H1 (cell line): ENCODE data around the gene EDN1. TPM values are rescaled to one million over a fixed set of nuclear protein-coding genes. Genes with fewer than 3 reads are reported as not detected.

Experiments used
- CTCF ChIA-PET: fragments of 300-600 bp; sonication (Branson Sonifier 250); formaldehyde crosslinking; loops from one replicate; lab custom pipeline; 2021; ENCODE audit not compliant: partially characterized antibody; lab: Charles Lee
- POLR2A ChIA-PET: fragments of 300-600 bp; sonication (Branson Sonifier 250); formaldehyde crosslinking; loops from one replicate; lab custom pipeline; 2021; ENCODE audit warnings: inconsistent platforms; ENCODE audit not compliant: partially characterized antibody; lab: Charles Lee
- DNase-seq, 2 experiments: peaks; one replicate each; pipeline versions ENCODE4 v3.0.0 to v3.0.0-alpha.2; 2010 to 2022; ENCODE audit warnings: low spot score in 2 of 2, low read depth in 1 of 2, mixed read lengths in 1 of 2
- FAIRE-seq: peaks from 2 replicates; lab custom pipeline; 2011; peaks lifted over from hg19 to GRCh38; lab: Jason Lieb, UNC
- H2AFZ ChIP-seq: 2 replicates; pipeline ENCODE4 v1.8.1; 2012; ENCODE audit warnings: low read length, inconsistent platforms
- H2AK5ac ChIP-seq: 2 replicates; pipeline ENCODE4 v1.6.1; 2013; ENCODE audit warnings: low read depth, low read length
- H2BK120ac ChIP-seq: replicated peaks from 2 replicates; pipeline ENCODE3; 2013; ENCODE audit warnings: low read depth, low read length, inconsistent platforms
- H2BK12ac ChIP-seq: 2 replicates; pipeline ENCODE4 v1.6.1; 2013; ENCODE audit warnings: low read depth, low read length
- H2BK15ac ChIP-seq: 2 replicates; pipeline ENCODE4 v1.6.1; 2013; ENCODE audit warnings: low read length
- H2BK20ac ChIP-seq: 2 replicates; pipeline ENCODE4 v1.6.1; 2013; ENCODE audit warnings: low read length
- H2BK5ac ChIP-seq: 2 replicates; pipeline ENCODE4 v1.6.1; 2013; ENCODE audit warnings: low read depth, low read length
- H3K14ac ChIP-seq: 2 replicates; pipeline ENCODE4 v1.6.1; 2013; ENCODE audit warnings: inconsistent platforms; ENCODE audit not compliant: insufficient read length
- H3K18ac ChIP-seq: 2 replicates; pipeline ENCODE4 v1.6.1; 2013; ENCODE audit warnings: low read length; ENCODE audit errors: extremely low read depth
- H3K23ac ChIP-seq: 2 replicates; pipeline ENCODE4 v1.6.1; 2013; ENCODE audit warnings: inconsistent platforms; ENCODE audit not compliant: insufficient read length
- H3K23me2 ChIP-seq: 2 replicates; pipeline ENCODE4 v1.6.1; 2013; ENCODE audit warnings: low read depth, low read length
- H3K27ac ChIP-seq: 2 replicates; pipeline ENCODE4 v1.6.1; 2011; ENCODE audit warnings: low read depth, low read length, inconsistent platforms
- H3K27me3 ChIP-seq, 4 experiments: replicated peaks in 1 of 4; 1 replicate in 1 of 4; 2 replicates in 3 of 4; pipeline versions ENCODE4 v1.6.1 to v1.8.1; 2011 to 2013; ENCODE audit warnings: low read length in 3 of 4, mild to moderate bottlenecking in 3 of 4, inconsistent platforms in 2 of 4, mixed read lengths in 2 of 4, moderate library complexity in 1 of 4; ENCODE audit not compliant: control insufficient read depth in 3 of 4, insufficient read depth in 3 of 4; ENCODE audit errors: extremely low read depth in 1 of 4
- H3K36me3 ChIP-seq, 4 experiments: 2 replicates each; pipeline versions ENCODE4 v1.6.1 to v1.8.1; 2011 to 2013; ENCODE audit warnings: mild to moderate bottlenecking in 4 of 4, low read length in 3 of 4, moderate library complexity in 2 of 4, control low read depth in 1 of 4, inconsistent platforms in 1 of 4; ENCODE audit not compliant: insufficient read depth in 4 of 4, control insufficient read depth in 2 of 4
- H3K4ac ChIP-seq: replicated peaks from 2 replicates; pipeline ENCODE3; 2013; ENCODE audit warnings: low read length, low read depth, mixed read lengths, inconsistent platforms; ENCODE audit not compliant: insufficient read length
- H3K4me1 ChIP-seq, 4 experiments: replicated peaks in 1 of 4; 1 replicate in 1 of 4; 2 replicates in 3 of 4; pipeline versions ENCODE4 v1.6.1 to v1.8.1; 2011 to 2013; ENCODE audit warnings: low read length in 3 of 4, inconsistent platforms in 2 of 4, mixed read lengths in 1 of 4; ENCODE audit not compliant: insufficient read depth in 4 of 4, control insufficient read depth in 3 of 4
- H3K4me2 ChIP-seq, 2 experiments: 2 replicates each; pipeline versions ENCODE4 v1.6.1 to v1.8.1; 2011 to 2013; ENCODE audit warnings: low read depth in 2 of 2, low read length in 2 of 2, control low read depth in 1 of 2, inconsistent platforms in 1 of 2, mild to moderate bottlenecking in 1 of 2; ENCODE audit not compliant: insufficient read depth in 1 of 2
- H3K4me3 ChIP-seq, 4 experiments: fragments of 200-600, 300-600 bp in 1 of 4; sonication (generic), shearing (Covaris generic), sonication (Bioruptor Twin) in 1 of 4; 2 replicates each; pipeline versions ENCODE4 v1.5.1 to v1.8.1; 2011 to 2016; ENCODE audit warnings: low read length in 4 of 4, low read depth in 3 of 4, control low read depth in 2 of 4, inconsistent platforms in 2 of 4, mild to moderate bottlenecking in 2 of 4, mixed read lengths in 1 of 4, moderate library complexity in 1 of 4; ENCODE audit not compliant: insufficient read depth in 2 of 4; ENCODE audit errors: extremely low read depth in 1 of 4
- H3K56ac ChIP-seq: replicated peaks from 2 replicates; pipeline ENCODE3; 2013; ENCODE audit warnings: low read depth, mild to moderate bottlenecking, mixed read lengths, low read length, inconsistent platforms; ENCODE audit not compliant: insufficient read length
- H3K79me1 ChIP-seq: 2 replicates; pipeline ENCODE4 v1.6.1; 2013; ENCODE audit warnings: low read depth, low read length, control low read depth
- H3K79me2 ChIP-seq, 2 experiments: 2 replicates each; pipeline versions ENCODE4 v1.6.1 to v1.8.1; 2012 to 2013; ENCODE audit warnings: low read length in 2 of 2, mild to moderate bottlenecking in 2 of 2, inconsistent platforms in 1 of 2; ENCODE audit not compliant: insufficient read depth in 2 of 2, control insufficient read depth in 1 of 2
- H3K9ac ChIP-seq, 4 experiments: replicated peaks in 1 of 4; 1 replicate in 1 of 4; 2 replicates in 3 of 4; pipeline versions ENCODE4 v1.6.1 to v1.8.1; 2011 to 2013; ENCODE audit warnings: low read depth in 3 of 4, low read length in 3 of 4, control low read depth in 2 of 4, mild to moderate bottlenecking in 2 of 4, moderate library complexity in 2 of 4, inconsistent platforms in 1 of 4; ENCODE audit errors: extremely low read depth in 1 of 4
- H3K9me3 ChIP-seq, 2 experiments: 2 replicates each; pipeline versions ENCODE4 v1.6.1 to v1.8.1; 2012 to 2013; ENCODE audit warnings: mild to moderate bottlenecking in 2 of 2, moderate library complexity in 2 of 2, control low read depth in 1 of 2, inconsistent platforms in 1 of 2, low read depth in 1 of 2, low read length in 1 of 2, mixed read lengths in 1 of 2; ENCODE audit not compliant: insufficient read depth in 2 of 2
- H4K20me1 ChIP-seq, 2 experiments: replicated peaks in 1 of 2; 2 replicates each; pipeline versions ENCODE3 to v1.8.1; 2011 to 2013; ENCODE audit warnings: inconsistent platforms in 2 of 2, low read length in 2 of 2, mild to moderate bottlenecking in 1 of 2; ENCODE audit not compliant: insufficient read depth in 2 of 2, control insufficient read depth in 1 of 2
- H4K5ac ChIP-seq: 2 replicates; pipeline ENCODE4 v1.6.1; 2013; ENCODE audit warnings: low read length, low read depth, mixed read lengths, inconsistent platforms; ENCODE audit not compliant: insufficient read length
- H4K8ac ChIP-seq: 2 replicates; pipeline ENCODE4 v1.8.0; 2013; ENCODE audit warnings: mild to moderate bottlenecking, moderate library complexity, low read length, inconsistent platforms; ENCODE audit not compliant: insufficient read depth; ENCODE audit errors: extremely low read depth
- H4K91ac ChIP-seq: replicated peaks from 2 replicates; pipeline ENCODE3; 2013; ENCODE audit warnings: low read length, mixed read lengths, inconsistent platforms; ENCODE audit not compliant: insufficient read length
- CBX8 ChIP-seq: fragments of 300-800, 300-1000 bp; sonication (generic); IDR thresholded peaks from 2 replicates; pipeline ENCODE4 v1.7.1; 2016; ENCODE audit warnings: low read depth, low read length, borderline replicate concordance
- CHD1 ChIP-seq: IDR thresholded peaks from 2 replicates; pipeline ENCODE4 v1.6.1; 2012; ENCODE audit warnings: low read depth, low read length, improper control_type of control experiment
- EGR1 ChIP-seq: IDR thresholded peaks from 2 replicates; pipeline ENCODE4 v1.6.1; 2011; ENCODE audit warnings: low read depth, low read length, borderline replicate concordance
- GABPA ChIP-seq: IDR thresholded peaks from 2 replicates; pipeline ENCODE4 v1.6.1; 2011; ENCODE audit warnings: mild to moderate bottlenecking, low read length, moderate library complexity, borderline replicate concordance; ENCODE audit not compliant: insufficient read depth
- JUN ChIP-seq: IDR thresholded peaks from 2 replicates; pipeline ENCODE4 v1.6.1; 2011; ENCODE audit warnings: low read depth, mild to moderate bottlenecking, improper control_type of control experiment, low read length
- JUND ChIP-seq: IDR thresholded peaks from 2 replicates; pipeline ENCODE4 v1.6.1; 2011; ENCODE audit warnings: mild to moderate bottlenecking, improper control_type of control experiment, low read length
- KDM1A ChIP-seq: fragments of 200-600, 300-600 bp; sonication (generic); IDR thresholded peaks from 2 replicates; pipeline ENCODE4 v1.7.1; 2016; ENCODE audit warnings: mild to moderate bottlenecking, low read length, borderline replicate concordance
- KDM5A ChIP-seq: fragments of 200-600 bp; IDR thresholded peaks from 2 replicates; pipeline ENCODE4 v1.7.1; 2012; ENCODE audit warnings: mild to moderate bottlenecking, low read length, inconsistent platforms, mixed read lengths
- MAFK ChIP-seq: IDR thresholded peaks from 2 replicates; pipeline ENCODE4 v1.6.1; 2012; ENCODE audit warnings: low read depth, mild to moderate bottlenecking, improper control_type of control experiment, low read length
- SP2 ChIP-seq: IDR thresholded peaks from 2 replicates; pipeline ENCODE4 v1.6.1; 2012; ENCODE audit warnings: mild to moderate bottlenecking, low read length, inconsistent platforms
- TBP ChIP-seq: IDR thresholded peaks from 2 replicates; pipeline ENCODE4 v1.6.1; 2011; ENCODE audit warnings: low read depth, low read length, improper control_type of control experiment
- WGBS, 2 experiments: shearing (Covaris generic) in 1 of 2; methylation state at CpG; one replicate each; pipeline versions ENCODE4 v1.1.6 to v1.1.7; 2013 to 2015; ENCODE audit warnings: low lambda C conversion rate in 2 of 2, mixed read lengths in 2 of 2, inconsistent platforms in 1 of 2, low coverage in 1 of 2, missing lambda C conversion rate in 1 of 2; ENCODE audit not compliant: insufficient replicate concordance in 2 of 2, insufficient coverage in 1 of 2, insufficient read length in 1 of 2; ENCODE audit errors: extremely low coverage in 1 of 2, missing lambda C conversion rate in 1 of 2; 5-methylcytosine and 5-hydroxymethylcytosine counted together
- polyA plus RNA-seq, 7 experiments: library from polyadenylated mRNA; depleted of rRNA in 3 of 7; stranded (reverse) in 5 of 7; unstranded in 2 of 7; fragments of >200 nt in 5 of 7; fragments of 200-250 nt in 2 of 7; gene quantifications; 1 replicate in 5 of 7; 2 replicates in 1 of 7; 4 replicates in 1 of 7; pipeline versions ENCODE4 v1.2.1 to v1.2.3, GENCODE V29; 2011 to 2013; ENCODE audit warnings: missing spikeins in 2 of 7, mixed read lengths in 2 of 7
- total RNA-seq: library from RNA; stranded (reverse); fragmentation: NEBNext Ultra II Directional; extraction: Animal tissue kit (Norgen Biotek cat#: 25700); gene quantifications from 2 replicates; pipeline ENCODE4 v1.2.1, GENCODE V29; 2021
- TF ChIP-seq, protein P1 (sequence below), 3 experiments: IDR thresholded peaks; 1 replicate in 2 of 3; 2 replicates in 1 of 3; pipeline versions ENCODE4 v1.5.1 to v1.6.1; 2011; ENCODE audit warnings: low read length in 3 of 3, mild to moderate bottlenecking in 3 of 3, inconsistent platforms in 2 of 3, low read depth in 1 of 3, moderate library complexity in 1 of 3; ENCODE audit not compliant: insufficient read depth in 1 of 3; ENCODE audit errors: control extremely low read depth in 1 of 3

The EDN1 gene
- total and polyA plus RNA-seq, 2 of the 8 experiments (the other 6 are each of a cell fraction or from before 2014, with no cell fraction given): 0.23 to 1.1 TPM

DNA sequence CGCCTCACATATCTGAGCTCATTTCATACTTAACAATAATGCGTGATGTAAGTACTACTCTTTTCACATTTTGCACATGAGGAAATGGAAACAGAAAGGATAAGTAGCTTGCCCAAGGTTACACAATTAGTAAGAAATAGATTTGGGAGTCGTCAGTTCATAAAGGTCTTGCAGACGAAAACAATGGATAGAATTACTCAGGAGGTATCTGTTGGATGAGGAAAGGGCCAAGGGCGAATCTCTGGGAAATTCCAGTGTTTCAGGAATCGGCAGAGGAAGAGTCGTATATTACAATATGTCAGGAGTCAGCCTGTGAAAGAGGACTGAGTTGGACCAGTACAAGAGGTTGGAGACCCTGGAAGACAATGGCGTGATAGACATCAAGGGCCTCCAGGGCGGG lies 12.8 kb upstream of the EDN1 start:
- CTCF ChIA-PET: interaction anchor here (0.7 to 5.2 kb wide), 6 partner anchors 10 to 692 kb away, joined by 3 to 24 read pairs (median 4); partner anchors contain the start of gene EDN1
- Histone ChIP-seq H4K91ac (no peak overlapping the region), H3K27me3 (no peaks in the 10 kb centered on the region), H2BK5ac (no peak overlapping the region), H3K23ac (no peak overlapping the region), H3K79me2 (no peaks in the 10 kb centered on the region), H3K36me3 (no peaks in the 10 kb centered on the region), H3K56ac (no peak overlapping the region), H2BK20ac (no peak overlapping the region), H2AFZ (no peak overlapping the region), H3K18ac (no peak overlapping the region), H3K14ac (no peak overlapping the region), H3K9ac (no peak overlapping the region), H2BK120ac (no peak overlapping the region), H3K4me2 (no peak overlapping the region), H3K23me2 (no peaks in the 10 kb centered on the region), H3K27ac (no peak overlapping the region), H3K4ac (no peak overlapping the region), H2BK15ac (no peak overlapping the region), H2AK5ac (no peak overlapping the region), H3K4me1 (no peaks in the 10 kb centered on the region), H4K5ac (no peak overlapping the region), H3K9me3 (no peaks in the 10 kb centered on the region; a peak in 1 of 4 replicates), H4K20me1 (no peaks in the 10 kb centered on the region), H4K8ac (no peak overlapping the region), H2BK12ac (no peak overlapping the region), H3K4me3 (no peak overlapping the region), H3K79me1 (no peaks in the 10 kb centered on the region)
- FAIRE-seq: no peak
- 92% methylated on average over 9 of the region's 9 CpGs; no CpG with 5 or more reads in 1 of the 2 experiments for WGBS, 2 experiments
- no peak for TF ChIP-seq CBX8
- TF ChIP-seq EGR1: no peak
- no peak for TF ChIP-seq TBP
- TF ChIP-seq JUND: no peak
- no peak for TF ChIP-seq KDM1A
- TF ChIP-seq MAFK: no peak
- no peak for TF ChIP-seq SP2
- TF ChIP-seq, protein P1, sequence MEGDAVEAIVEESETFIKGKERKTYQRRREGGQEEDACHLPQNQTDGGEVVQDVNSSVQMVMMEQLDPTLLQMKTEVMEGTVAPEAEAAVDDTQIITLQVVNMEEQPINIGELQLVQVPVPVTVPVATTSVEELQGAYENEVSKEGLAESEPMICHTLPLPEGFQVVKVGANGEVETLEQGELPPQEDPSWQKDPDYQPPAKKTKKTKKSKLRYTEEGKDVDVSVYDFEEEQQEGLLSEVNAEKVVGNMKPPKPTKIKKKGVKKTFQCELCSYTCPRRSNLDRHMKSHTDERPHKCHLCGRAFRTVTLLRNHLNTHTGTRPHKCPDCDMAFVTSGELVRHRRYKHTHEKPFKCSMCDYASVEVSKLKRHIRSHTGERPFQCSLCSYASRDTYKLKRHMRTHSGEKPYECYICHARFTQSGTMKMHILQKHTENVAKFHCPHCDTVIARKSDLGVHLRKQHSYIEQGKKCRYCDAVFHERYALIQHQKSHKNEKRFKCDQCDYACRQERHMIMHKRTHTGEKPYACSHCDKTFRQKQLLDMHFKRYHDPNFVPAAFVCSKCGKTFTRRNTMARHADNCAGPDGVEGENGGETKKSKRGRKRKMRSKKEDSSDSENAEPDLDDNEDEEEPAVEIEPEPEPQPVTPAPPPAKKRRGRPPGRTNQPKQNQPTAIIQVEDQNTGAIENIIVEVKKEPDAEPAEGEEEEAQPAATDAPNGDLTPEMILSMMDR (IDR thresholded peaks at IDR 0.05; ENCODE audit: control extremely low read depth in 1 of 3, insufficient read depth in 1 of 3, low read depth in 1 of 3, low read length in 3 of 3): no peak
- no peak for TF ChIP-seq KDM5A
- no peak for TF ChIP-seq JUN
- no peak for TF ChIP-seq CHD1
- TF ChIP-seq GABPA: no peak
- POLR2A ChIA-PET: no interaction called here
- DNase-seq: no peak
